Psoas muscle (tissue), 8 donors: ENCODE data around the gene UBR3. TPM values are rescaled to one million over a fixed set of nuclear protein-coding genes. Genes with fewer than 3 reads are reported as not detected.
"Not testable (repeated sequence)": the region's sequence is repeated elsewhere in the genome, so short reads cannot be mapped to it uniquely, and the experiment has no call there.

Source experiments
- ATAC-seq, 4 donors: fragments of 200-7000 bp; cut with Tn5 transposase; one replicate each; pipeline ENCODE4 v1.9.1; 2020; ENCODE audit warnings: moderate library complexity in 3 of 4, mild to moderate bottlenecking in 2 of 4
- DNase-seq, 2 donors: peaks; one replicate each; pipeline ENCODE4 v3.0.0-alpha.2; 2020
- H3K27ac ChIP-seq: fragments of 200-600 bp; one replicate; pipeline ENCODE4 v1.8.0; 2022
- H3K27me3 ChIP-seq, 3 donors: fragments of 200-600 bp in 1 of 3; one replicate each; pipeline versions ENCODE4 v1.6.1 to v1.8.0; 2013 to 2022; ENCODE audit warnings: low read length in 2 of 3, mild to moderate bottlenecking in 2 of 3, moderate library complexity in 1 of 3; ENCODE audit not compliant: insufficient read depth in 3 of 3
- H3K36me3 ChIP-seq, 2 donors: fragments of 200-600 bp in 1 of 2; one replicate each; pipeline versions ENCODE4 v1.6.1 to v1.8.0; 2013 to 2022; ENCODE audit warnings: low read depth in 1 of 2, mild to moderate bottlenecking in 1 of 2, moderate library complexity in 1 of 2; ENCODE audit not compliant: insufficient read depth in 1 of 2
- H3K4me1 ChIP-seq: fragments of 200-600 bp; one replicate; pipeline ENCODE4 v1.8.0; 2022
- H3K4me3 ChIP-seq: fragments of 200-600 bp; one replicate; pipeline ENCODE4 v1.8.0; 2022; ENCODE audit warnings: mild to moderate bottlenecking
- H3K9me3 ChIP-seq: fragments of 200-600 bp; one replicate; pipeline ENCODE4 v1.8.0; 2022
- CTCF ChIP-seq: fragments of 200-600 bp; IDR thresholded peaks from one replicate; pipeline ENCODE4 v1.8.0; 2022; ENCODE audit warnings: antibody characterized with exemption
- WGBS, 3 donors: extraction: QIAGEN DNeasy Blood & Tissue Kit; methylation state at CpG; one replicate each; pipeline versions ENCODE4 v1.1.6 to v1.1.7; 2013; 5-methylcytosine and 5-hydroxymethylcytosine counted together
- intact Hi-C, 2 donors: fragments of 100-400 bp; cut with DNase I; formaldehyde crosslinking; loops; one replicate each; pipeline versions ENCODE4 v1.11.0 to v1.14.2; 2022
- polyA plus RNA-seq, 3 donors: library from polyadenylated mRNA; stranded (reverse); fragments of 200-250 nt; gene quantifications; one replicate each; pipeline ENCODE4 v1.2.3, GENCODE V29; 2013
- total RNA-seq, 4 donors: library from RNA; stranded (reverse); fragmentation: NEBNext Ultra II Directional in 2 of 4; extraction: Animal tissue kit (Norgen Biotek cat#: 25700) in 2 of 4; gene quantifications; one replicate each; pipeline versions ENCODE4 v1.2.1 to v1.2.4, GENCODE V29; 2021 to 2023
- donor health status: healthy with polysubstance abuse.
- donor health status: DM: no; HTN: no; CAD: no; lungs with moderate emphysema.
- donor health status: Bipolar disorder and iron deficiency.
- donor health status: healthy.
- donor health status: DM: yes; HTN: yes; CAD: no.
- donor health status: DM: no; HTN: no; CAD: no.
- donor health status: DM: no; HTN: no; CAD: no.
- donor health status: DM: yes; HTN: yes; CAD: no.

UBR3 gene
- total and polyA plus RNA-seq, 7 donors = 28.7 to 202 (median 160) TPM

- no peak for TF ChIP-seq CTCF
- Histone ChIP-seq H3K27ac (no peak overlapping the region), H3K9me3 (no peaks in the 10 kb centered on the region), H3K27me3 (no peaks in the 10 kb centered on the region), H3K4me3 (no peak overlapping the region), H3K4me1 (no peaks in the 10 kb centered on the region), H3K36me3 (peaks cover 3 to 81% of the 10 kb centered on the region in 2 donors)
- ATAC-seq = no peak
- 93 to 96% (median 94%) methylated on average over 2 of the region's 2 CpGs for WGBS, 3 donors
- DNase-seq = no peak
- intact Hi-C loops = no loop called here
Observed at GRCh38 chr2:169946092-169946491, 118.8 kb downstream of the UBR3 start.

GRCh38 chr2:169946546-169946945 lies 119.3 kb downstream of the UBR3 start:
- DNase-seq (no peak), ATAC-seq (no peak)
- H3K36me3 ChIP-seq = peaks cover 3 to 81% of the 10 kb centered on the region in 2 donors
- H3K4me3 ChIP-seq = no peak overlapping the region
- H3K27me3 ChIP-seq = no peaks in the 10 kb centered on the region
- no peaks in the 10 kb centered on the region for H3K9me3 ChIP-seq
- H3K4me1 ChIP-seq = no peaks in the 10 kb centered on the region
- H3K27ac ChIP-seq = no peak overlapping the region
- 98 to 99% (median 98%) methylated on average over 1 of the region's 1 CpG for WGBS, 3 donors
- intact Hi-C loops = no loop called here
- no peak for TF ChIP-seq CTCF

DNA sequence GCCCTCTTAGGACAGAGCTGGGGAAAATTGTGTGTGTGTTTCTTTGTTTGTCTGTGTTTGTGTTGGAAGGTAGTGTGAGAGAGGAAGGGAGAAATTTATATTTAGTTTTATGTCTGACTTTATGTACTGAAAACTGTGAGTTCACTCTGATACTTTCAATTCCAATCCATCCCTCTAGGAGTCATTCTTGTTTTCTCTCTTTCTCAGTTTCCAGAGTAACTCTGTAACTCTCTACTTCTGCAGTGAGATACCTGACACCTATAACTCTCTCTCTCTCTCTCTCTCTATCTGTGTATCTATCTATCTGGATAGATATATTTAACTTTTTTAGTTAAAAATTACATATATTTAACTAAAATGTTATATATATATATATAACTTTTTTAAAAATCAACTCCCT lies 128.7 kb downstream of the UBR3 start:
- H3K36me3 ChIP-seq = peaks cover 2 to 63% of the 10 kb centered on the region in 2 donors

GRCh38 chr2:169957219-169957618 lies 130.0 kb downstream of the UBR3 start:
- DNase-seq = not testable (repeated sequence)

More for the DNA sequence above, 128.7 kb downstream of the UBR3 start:
- intact Hi-C loops = no loop called here
- Histone ChIP-seq H3K27ac (no peak overlapping the region), H3K4me3 (no peak overlapping the region), H3K27me3 (no peaks in the 10 kb centered on the region), H3K4me1 (no peaks in the 10 kb centered on the region), H3K9me3 (no peaks in the 10 kb centered on the region)
- no peak for TF ChIP-seq CTCF
- DNase-seq (no peak), ATAC-seq (no peak)

DNA sequence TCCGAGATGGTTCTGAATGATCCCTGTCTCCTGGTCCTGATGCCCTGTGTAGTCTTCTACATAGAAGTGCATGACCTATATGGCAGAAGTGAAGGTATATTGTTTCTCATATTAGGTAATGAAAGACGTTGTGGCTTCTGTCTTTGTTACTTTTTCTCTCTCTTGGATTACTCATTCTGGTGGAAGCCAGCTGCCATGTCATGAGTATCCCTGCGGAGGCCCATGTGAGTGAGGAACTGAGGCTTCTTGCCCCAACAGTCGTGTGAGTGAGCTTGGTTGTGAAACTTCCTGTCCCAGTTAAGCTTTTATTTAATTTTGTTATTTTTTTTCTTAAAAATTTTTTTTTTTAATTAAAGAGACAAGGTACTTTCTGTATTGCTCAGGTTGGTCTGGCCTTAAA lies 134.7 kb downstream of the UBR3 start:
- H3K27ac ChIP-seq = no peak overlapping the region
- TF ChIP-seq CTCF = no peak
- intact Hi-C loops = no loop called here

More at GRCh38 chr2:169957219-169957618, 130.0 kb downstream of the UBR3 start:
- intact Hi-C loops, H3K27me3 ChIP-seq, H3K4me1 ChIP-seq, H3K9me3 ChIP-seq, H3K4me3 ChIP-seq, H3K27ac ChIP-seq, ATAC-seq: not testable (repeated sequence)
- H3K36me3 ChIP-seq = peaks cover 2 to 69% of the 10 kb centered on the region in 2 donors
- 94 to 99% (median 99%) methylated on average over 5 of the region's 5 CpGs for WGBS, 3 donors

More for the DNA sequence above, 134.7 kb downstream of the UBR3 start:
- ATAC-seq (peak; percentile 45 to 64 (median 50)), DNase-seq (peak; percentile 35 to 51)
- Histone ChIP-seq H3K27me3 (no peaks in the 10 kb centered on the region), H3K9me3 (no peaks in the 10 kb centered on the region), H3K4me1 (peaks cover 10% of the 10 kb centered on the region), H3K4me3 (no peak overlapping the region), H3K36me3 (peaks cover 2 to 89% of the 10 kb centered on the region in 2 donors)
- WGBS, 3 donors = 75 to 91% (median 78%) methylated on average over 4 of the region's 4 CpGs
